Ramos (cell line): ENCODE data around the gene PPP1R9B.

Experiments
- in situ Hi-C: fragments of 300-500 bp; cut with MboI; formaldehyde crosslinking; loops from one replicate; pipeline ENCODE4 v1.14.3; 2022; ENCODE audit warnings: low sequenced_read_pairs; ENCODE audit not compliant: unreplicated experiment

Gene PPP1R9B

GRCh38 chr17:50187751-50188530, 37.5 kb upstream of the PPP1R9B start:
- in situ Hi-C loops: no loop called here

GRCh38 chr17:50187394-50187725, 36.9 kb upstream of the PPP1R9B start:
- in situ Hi-C loops: no loop called here

GRCh38 chr17:50186661-50187393, 36.4 kb upstream of the PPP1R9B start:
- in situ Hi-C loops: no loop called here

DNA sequence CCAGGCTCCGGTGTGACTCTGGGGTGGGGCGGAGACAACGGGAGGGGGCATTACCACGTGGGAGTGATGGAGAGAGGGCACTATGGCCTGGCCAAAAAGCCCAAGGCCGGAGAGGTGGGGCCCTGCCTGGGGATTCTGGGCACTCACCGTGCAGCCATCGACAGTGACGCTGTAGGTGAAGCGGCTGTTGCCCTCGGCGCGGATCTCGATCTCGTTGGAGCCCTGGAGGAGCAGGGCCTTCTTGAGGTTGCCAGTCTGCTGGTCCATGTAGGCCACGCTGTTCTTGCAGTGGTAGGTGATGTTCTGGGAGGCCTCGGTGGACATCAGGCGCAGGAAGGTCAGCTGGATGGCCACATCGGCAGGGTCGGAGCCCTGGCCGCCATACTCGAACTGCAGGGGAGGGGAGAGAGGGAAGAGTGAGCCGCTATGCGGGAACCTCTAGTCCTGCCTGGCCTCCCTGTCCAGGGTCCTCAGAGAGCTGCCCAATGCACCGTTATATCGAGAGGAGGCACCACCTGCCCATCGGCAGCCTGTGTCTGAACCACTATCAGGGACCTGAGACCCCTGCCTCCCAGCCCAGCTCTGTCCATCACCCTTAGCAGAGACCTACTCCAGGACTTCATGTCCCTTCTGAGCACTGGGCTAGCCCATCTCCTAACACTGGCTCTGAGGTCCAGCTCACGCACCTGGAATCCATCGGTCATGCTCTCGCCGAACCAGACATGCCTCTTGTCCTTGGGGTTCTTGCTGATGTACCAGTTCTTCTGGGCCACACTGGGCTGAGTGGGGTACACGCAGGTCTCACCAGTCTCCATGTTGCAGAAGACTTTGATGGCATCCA, 35.4 kb upstream of the PPP1R9B start:
- in situ Hi-C loops: no loop called here

DNA sequence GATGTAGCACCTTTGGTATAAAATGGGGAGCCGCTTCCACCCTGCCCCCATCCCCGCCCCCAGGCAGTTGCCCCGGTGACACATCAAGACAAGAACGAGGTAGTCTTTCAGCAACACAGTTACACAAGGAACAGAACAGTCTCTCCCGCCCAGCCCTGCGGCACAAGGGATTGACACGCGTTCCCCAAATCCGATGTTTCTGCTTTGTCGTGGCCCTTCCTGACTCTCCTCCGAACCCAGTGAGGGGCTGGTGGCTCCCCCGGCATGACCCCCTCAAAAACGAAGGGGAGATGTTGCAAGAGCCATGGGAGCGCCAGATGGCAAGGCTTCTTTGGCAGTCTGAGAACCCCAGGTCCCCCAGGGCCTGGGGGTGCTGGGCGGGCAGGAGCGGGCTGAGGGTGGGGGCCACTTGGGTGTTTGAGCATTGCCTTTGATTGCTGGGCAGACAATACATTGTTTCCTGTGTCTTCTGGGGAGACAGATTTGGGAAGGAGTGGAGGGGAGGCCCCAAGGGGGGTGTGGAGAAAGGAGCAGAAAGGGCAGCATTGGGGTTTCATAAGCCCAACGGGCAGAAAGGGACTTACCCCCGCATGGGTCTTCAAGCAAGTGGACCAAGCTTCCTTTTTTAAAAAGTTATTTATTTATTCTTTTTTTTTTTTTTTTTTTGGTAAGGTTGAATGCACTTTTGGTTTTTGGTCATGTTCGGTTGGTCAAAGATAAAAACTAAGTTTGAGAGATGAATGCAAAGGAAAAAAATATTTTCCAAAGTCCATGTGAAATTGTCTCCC, 34.3 kb upstream of the PPP1R9B start:
- in situ Hi-C loops: no loop called here

DNA sequence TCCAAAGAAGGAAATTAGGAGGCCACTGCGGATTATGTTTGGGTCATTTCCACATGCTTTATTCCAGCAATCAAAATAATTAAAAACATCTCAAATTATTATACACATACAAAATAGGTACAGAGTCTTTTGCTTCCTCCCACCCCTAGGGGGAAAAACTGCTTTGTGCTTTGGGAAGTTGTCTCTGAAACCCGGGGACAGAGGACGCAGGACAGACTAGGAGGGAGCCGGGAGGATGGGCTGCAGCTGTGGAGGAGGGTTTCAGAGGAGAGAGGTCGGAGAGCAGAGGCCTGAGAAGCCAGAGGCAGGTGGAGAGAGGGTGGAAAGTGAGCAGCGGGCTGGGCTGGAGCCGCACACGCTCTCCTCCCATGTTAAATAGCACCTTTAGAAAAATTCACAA, 33.6 kb upstream of the PPP1R9B start:
- in situ Hi-C loops: no loop called here

DNA sequence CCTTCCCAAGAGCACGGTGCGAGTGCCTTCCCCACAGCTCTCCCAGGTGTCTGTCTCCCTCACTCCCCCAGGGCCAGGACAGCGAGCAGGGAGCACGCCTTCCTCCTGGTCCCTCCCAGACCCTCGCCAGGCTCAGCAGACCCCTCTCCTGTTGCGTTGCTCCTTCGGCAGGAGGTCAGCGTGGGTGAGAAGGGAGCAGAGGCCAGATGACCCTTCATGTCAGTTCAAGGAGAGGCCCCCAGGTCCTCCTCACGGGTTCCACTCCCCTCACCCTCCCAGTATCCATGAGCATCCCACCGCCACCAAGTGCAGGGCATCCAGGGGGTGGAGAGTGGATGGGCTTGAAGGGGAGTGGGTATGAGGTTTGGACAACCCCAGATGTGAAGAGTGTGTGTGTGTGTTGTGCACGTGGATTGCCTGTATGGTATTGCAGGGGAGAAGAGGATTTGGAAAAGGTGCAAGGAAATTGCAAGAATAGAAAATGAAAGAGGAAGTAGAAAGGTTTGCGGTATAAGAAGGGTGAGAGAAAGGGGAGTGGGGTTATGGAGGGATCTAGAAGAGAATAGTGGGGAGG, 33.0 kb upstream of the PPP1R9B start:
- in situ Hi-C loops: no loop called here

DNA sequence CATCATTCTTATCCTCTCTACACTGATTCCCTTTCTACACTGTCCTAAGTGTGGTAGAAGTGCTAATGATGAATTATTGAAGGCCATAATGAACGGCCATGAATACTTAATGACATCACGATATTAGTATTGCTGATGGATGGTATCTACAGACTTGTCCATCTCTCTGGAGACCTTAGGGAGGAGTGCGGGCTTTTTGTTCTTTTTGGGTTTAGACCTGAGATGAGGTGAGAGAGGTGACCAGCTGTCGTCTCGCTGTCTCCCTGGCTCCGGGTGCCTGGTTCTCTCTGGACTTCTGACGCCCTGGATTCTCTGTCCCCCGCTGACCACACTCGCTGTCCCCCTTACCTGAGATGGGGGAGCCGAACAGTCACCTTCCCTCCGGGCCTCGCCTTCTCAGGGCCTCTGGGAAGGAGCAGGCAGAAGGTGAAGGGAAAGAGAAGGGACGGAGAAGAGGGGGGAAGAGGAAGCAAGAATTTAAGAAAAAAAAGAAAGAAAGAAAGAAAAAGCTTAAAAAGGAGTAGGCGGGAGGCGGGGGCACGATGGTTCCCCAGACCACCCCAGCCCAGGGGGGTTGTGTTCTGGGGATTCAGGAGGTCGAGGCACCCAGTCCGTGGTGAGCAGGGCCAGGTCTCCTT, 32.4 kb upstream of the PPP1R9B start:
- in situ Hi-C loops: no loop called here

DNA sequence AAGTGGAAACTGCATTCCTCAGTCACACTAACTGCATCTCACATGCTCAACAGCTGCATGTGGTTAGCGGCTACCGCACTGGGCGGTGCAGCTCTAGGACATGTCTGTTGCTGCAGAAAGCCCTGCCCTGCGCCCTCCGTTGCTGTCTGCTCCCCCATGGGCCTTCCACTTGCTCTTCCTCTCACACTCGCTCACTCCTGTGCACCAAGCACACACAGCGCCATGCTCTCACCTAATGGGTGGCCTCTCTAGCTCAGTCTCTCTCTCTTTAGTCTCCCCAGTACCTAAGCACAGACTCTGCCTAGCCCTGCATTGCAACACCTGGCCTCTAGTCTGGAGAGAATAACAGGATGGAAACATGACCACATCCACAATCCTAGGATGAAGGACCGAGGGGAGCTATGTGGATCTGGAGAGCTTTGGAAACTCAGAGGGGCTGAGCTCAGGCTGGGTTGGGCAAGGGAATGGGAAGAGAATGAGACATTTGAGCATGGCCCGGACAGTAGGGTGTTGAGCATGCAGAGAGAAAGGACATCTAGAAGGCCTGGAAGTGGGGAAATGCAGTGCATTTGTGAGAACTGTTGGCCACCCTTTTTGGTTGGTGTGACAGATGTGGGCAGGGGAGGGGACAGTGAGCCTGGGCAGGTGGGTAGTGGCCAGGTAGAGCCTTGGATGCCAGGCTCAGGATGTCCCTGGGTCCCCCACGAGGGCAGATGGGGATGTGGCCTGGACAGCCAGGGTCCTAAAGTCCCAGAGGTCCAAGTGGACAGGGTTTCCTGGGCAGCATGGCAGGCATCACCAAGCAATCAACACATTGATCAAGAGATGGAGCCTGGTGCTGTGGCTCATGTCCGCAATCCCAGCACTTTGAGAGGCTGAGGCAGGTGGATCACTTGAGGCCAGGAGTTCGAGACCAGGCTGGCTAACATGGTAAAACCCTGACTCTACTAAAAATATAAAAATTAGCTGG, 31.4 kb upstream of the PPP1R9B start:
- in situ Hi-C loops: no loop called here

DNA sequence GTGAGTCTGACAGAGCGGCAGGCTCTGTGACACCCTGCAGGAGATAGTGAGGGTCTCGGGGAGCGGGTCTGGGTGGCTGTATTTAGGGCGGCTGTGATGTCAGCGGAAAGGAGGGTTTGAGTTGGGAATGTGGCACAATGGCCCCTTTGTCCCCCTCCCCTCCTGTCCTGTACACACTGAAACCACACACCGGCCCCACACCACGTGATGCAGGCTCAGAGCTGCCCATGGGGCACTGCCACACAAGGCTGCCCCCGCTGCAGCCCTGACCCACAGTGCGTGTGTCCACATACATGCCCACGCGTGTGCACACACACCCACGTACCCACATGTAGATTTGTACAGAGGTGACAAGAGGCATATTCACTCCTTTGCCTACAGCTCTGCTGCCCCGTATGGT, 30.7 kb upstream of the PPP1R9B start:
- in situ Hi-C loops: no loop called here

- in situ Hi-C loops: no loop called here
Measured at GRCh38 chr17:50180620-50181019, 30.1 kb upstream of the PPP1R9B start.

GRCh38 chr17:50180111-50180510, 29.6 kb upstream of the PPP1R9B start:
- in situ Hi-C loops: no loop called here

GRCh38 chr17:50177983-50178834, 27.7 kb upstream of the PPP1R9B start:
- in situ Hi-C loops: loop anchor here (10.0 kb wide), 1 partner anchor 107 kb away; no protein-coding TSS in a partner anchor

DNA sequence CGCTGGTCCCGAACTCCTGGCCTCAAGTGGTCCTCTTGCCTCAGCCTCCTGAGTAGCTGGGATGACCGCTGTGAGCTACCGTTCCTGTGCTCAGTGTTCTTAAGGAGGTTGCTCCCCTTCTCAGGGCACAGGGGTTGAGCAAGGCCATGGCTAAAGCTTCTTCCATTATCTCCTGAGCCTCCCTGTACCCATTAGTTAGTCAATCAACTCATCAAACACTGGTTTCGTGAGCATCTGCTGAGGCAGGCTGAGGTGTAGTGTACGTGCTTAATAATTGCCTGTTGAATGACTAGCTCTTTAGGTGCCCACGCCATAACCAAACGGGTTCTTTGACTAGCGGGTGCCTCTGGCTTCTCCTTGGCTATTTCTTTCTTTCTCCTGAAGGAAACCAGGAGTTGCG, 27.0 kb upstream of the PPP1R9B start:
- in situ Hi-C loops: loop anchor here (10.0 kb wide), 1 partner anchor 107 kb away; no protein-coding TSS in a partner anchor

- in situ Hi-C loops: loop anchor here (10.0 kb wide), 1 partner anchor 108 kb away; no protein-coding TSS in a partner anchor
Measured at GRCh38 chr17:50176559-50177357, 26.3 kb upstream of the PPP1R9B start.

- in situ Hi-C loops: loop anchor here (10.0 kb wide), 1 partner anchor 110 kb away; no protein-coding TSS in a partner anchor
Measured at GRCh38 chr17:50175035-50175807, 24.7 kb upstream of the PPP1R9B start.
